Mesothelial cell of epicardium (in vitro differentiated cells): ENCODE results near the gene MIB1. TPM values are rescaled to one million over a fixed set of nuclear protein-coding genes. Genes with fewer than 3 reads are reported as not detected.

Experiments used
- DNase-seq, 2 experiments: peaks; one replicate each; pipeline ENCODE4 v3.0.0; 2021; ENCODE audit warnings: low spot score in 2 of 2; ENCODE audit not compliant: unreplicated experiment in 2 of 2
- H3K27ac Mint-ChIP-seq: 2 replicates; pipeline ENCODE4 v1.8.0; 2021; ENCODE audit warnings: mixed read lengths
- H3K27me3 Mint-ChIP-seq: 2 replicates; pipeline ENCODE4 v1.8.0; 2021; ENCODE audit warnings: low read depth, mixed read lengths
- H3K36me3 Mint-ChIP-seq: 2 replicates; pipeline ENCODE4 v1.8.0; 2021; ENCODE audit warnings: mixed read lengths
- H3K4me1 Mint-ChIP-seq: 2 replicates; pipeline ENCODE4 v1.8.0; 2021; ENCODE audit warnings: mixed read lengths
- H3K4me3 Mint-ChIP-seq: 2 replicates; pipeline ENCODE4 v1.8.0; 2021; ENCODE audit warnings: mild to moderate bottlenecking, moderate library complexity, mixed read lengths
- H3K9me3 Mint-ChIP-seq: 2 replicates; pipeline ENCODE4 v1.8.0; 2021; ENCODE audit warnings: mixed read lengths
- CTCF ChIP-seq: fragments of 200-600 bp; sonication (generic); IDR thresholded peaks from one replicate; pipeline ENCODE4 v1.5.0; 2021; ENCODE audit warnings: antibody characterized with exemption; ENCODE audit not compliant: unreplicated experiment
- total RNA-seq: library from RNA; stranded (reverse); gene quantifications from 3 replicates; pipeline ENCODE4 v1.2.1, GENCODE V29; 2021

MIB1 gene
- total RNA-seq, 1 donor from 2014 or later = 81.9 TPM

- H3K27me3 Mint-ChIP-seq = no peaks in the 10 kb centered on the region
- DNase-seq = no peak
- no peak overlapping the region for H3K27ac Mint-ChIP-seq
- H3K4me1 Mint-ChIP-seq = no peaks in the 10 kb centered on the region
- peaks cover 39% of the 10 kb centered on the region for H3K36me3 Mint-ChIP-seq
- no peak for TF ChIP-seq CTCF
- no peak overlapping the region for H3K4me3 Mint-ChIP-seq
- no peaks in the 10 kb centered on the region for H3K9me3 Mint-ChIP-seq
Observed at GRCh38 chr18:21820811-21821143, 80.2 kb downstream of the MIB1 start.

- H3K27ac Mint-ChIP-seq = no peak overlapping the region
- no peak overlapping the region for H3K4me3 Mint-ChIP-seq
- no peak for DNase-seq
- H3K9me3 Mint-ChIP-seq = no peaks in the 10 kb centered on the region
- no peaks in the 10 kb centered on the region for H3K27me3 Mint-ChIP-seq
- no peak for TF ChIP-seq CTCF
- H3K36me3 Mint-ChIP-seq = peaks cover 19% of the 10 kb centered on the region
- H3K4me1 Mint-ChIP-seq = no peaks in the 10 kb centered on the region
Observed at GRCh38 chr18:21823848-21824247, 83.3 kb downstream of the MIB1 start.

- no peak overlapping the region for H3K27ac Mint-ChIP-seq
Observed at GRCh38 chr18:21826196-21826595, 85.6 kb downstream of the MIB1 start.

GRCh38 chr18:21826641-21827302 is 86.2 kb downstream of the MIB1 start:
- Mint-ChIP-seq H3K4me3 (no peak overlapping the region), H3K36me3 (peaks cover 12% of the 10 kb centered on the region), H3K9me3 (no peaks in the 10 kb centered on the region), H3K27me3 (no peaks in the 10 kb centered on the region), H3K27ac (no peak overlapping the region), H3K4me1 (peaks cover 11% of the 10 kb centered on the region)
- DNase-seq = no peak
- no peak for TF ChIP-seq CTCF

More at GRCh38 chr18:21826196-21826595, 85.6 kb downstream of the MIB1 start:
- Mint-ChIP-seq H3K27me3 (no peaks in the 10 kb centered on the region), H3K36me3 (peaks cover 15% of the 10 kb centered on the region), H3K9me3 (no peaks in the 10 kb centered on the region), H3K4me3 (no peak overlapping the region), H3K4me1 (peaks cover 8% of the 10 kb centered on the region)
- DNase-seq = no peak
- no peak for TF ChIP-seq CTCF

GRCh38 chr18:21830532-21830931 is 89.9 kb downstream of the MIB1 start:
- DNase-seq = no peak

More at GRCh38 chr18:21830532-21830931, 89.9 kb downstream of the MIB1 start:
- peak overlapping the region; percentile 78 for H3K27ac Mint-ChIP-seq
- H3K4me1 Mint-ChIP-seq = peaks cover 11% of the 10 kb centered on the region
- H3K36me3 Mint-ChIP-seq = peaks cover 11% of the 10 kb centered on the region
- H3K9me3 Mint-ChIP-seq = no peaks in the 10 kb centered on the region
- no peak for TF ChIP-seq CTCF
- H3K27me3 Mint-ChIP-seq = no peaks in the 10 kb centered on the region
- H3K4me3 Mint-ChIP-seq = no peak overlapping the region
